Testis (tissue), 2 donors: ENCODE data around the gene PROSER3.

Source experiments
- POLR2A ChIP-seq: fragments of 450-650 bp; IDR thresholded peaks from one replicate; pipeline ENCODE4 v1.6.1; 2017; ENCODE audit warnings: antibody characterized with exemption, mild to moderate bottlenecking, moderate library complexity
- TF ChIP-seq, protein P1 (sequence below), 3 experiments: fragments of 450-650 bp in 2 of 3; fragments of 200-600 bp in 1 of 3; sonication (generic) in 1 of 3; IDR thresholded peaks; one replicate each; pipeline ENCODE4 v1.5.1; 2016 to 2019; ENCODE audit warnings: antibody characterized with exemption in 3 of 3, mild to moderate bottlenecking in 2 of 3, moderate library complexity in 1 of 3

- TF ChIP-seq POLR2A, result no peak
- TF ChIP-seq, protein P1, sequence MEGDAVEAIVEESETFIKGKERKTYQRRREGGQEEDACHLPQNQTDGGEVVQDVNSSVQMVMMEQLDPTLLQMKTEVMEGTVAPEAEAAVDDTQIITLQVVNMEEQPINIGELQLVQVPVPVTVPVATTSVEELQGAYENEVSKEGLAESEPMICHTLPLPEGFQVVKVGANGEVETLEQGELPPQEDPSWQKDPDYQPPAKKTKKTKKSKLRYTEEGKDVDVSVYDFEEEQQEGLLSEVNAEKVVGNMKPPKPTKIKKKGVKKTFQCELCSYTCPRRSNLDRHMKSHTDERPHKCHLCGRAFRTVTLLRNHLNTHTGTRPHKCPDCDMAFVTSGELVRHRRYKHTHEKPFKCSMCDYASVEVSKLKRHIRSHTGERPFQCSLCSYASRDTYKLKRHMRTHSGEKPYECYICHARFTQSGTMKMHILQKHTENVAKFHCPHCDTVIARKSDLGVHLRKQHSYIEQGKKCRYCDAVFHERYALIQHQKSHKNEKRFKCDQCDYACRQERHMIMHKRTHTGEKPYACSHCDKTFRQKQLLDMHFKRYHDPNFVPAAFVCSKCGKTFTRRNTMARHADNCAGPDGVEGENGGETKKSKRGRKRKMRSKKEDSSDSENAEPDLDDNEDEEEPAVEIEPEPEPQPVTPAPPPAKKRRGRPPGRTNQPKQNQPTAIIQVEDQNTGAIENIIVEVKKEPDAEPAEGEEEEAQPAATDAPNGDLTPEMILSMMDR (IDR thresholded peaks at IDR 0.05), result no peak
These were observed 17.5 kb downstream of the PROSER3 start, which contains the start of gene ARHGAP33 for GRCh38 chr19:35775298-35776101.
